ENCODE results near the gene DNAJC27. TPM values are rescaled to one million over a fixed set of nuclear protein-coding genes. Genes with fewer than 3 reads are reported as not detected.

DNAJC27 gene
- total and polyA plus RNA-seq, 8 donors, result under 0.01 to 59.8 (median 2.9) TPM

- H3K27ac ChIP-seq, result no peak overlapping the region
- no peak for DNase-seq
- TF ChIP-seq POLR2A (IDR thresholded peaks at IDR 0.05) (no peak), CTCF (IDR thresholded peaks at IDR 0.05) (no peak), EP300 (IDR thresholded peaks at IDR 0.05) (no peak), POLR2AphosphoS5 (IDR thresholded peaks at IDR 0.05) (no peak)
- H3K4me3 ChIP-seq, result no peak overlapping the region
- 88 to 96% (median 94%) methylated on average over 5 of the region's 5 CpGs for WGBS, 5 donors
- peaks cover 0 to 6% (median 0%) of the 10 kb centered on the region in 4 donors for H3K9me3 ChIP-seq
- H3K36me3 ChIP-seq, result peaks cover 0 to 5% (median 2%) of the 10 kb centered on the region in 4 donors
- no peaks in the 10 kb centered on the region for H3K27me3 ChIP-seq
- intact Hi-C loops (cut with DNase I; ENCODE audit: low total_unique reads), result no loop called here
- H3K4me1 ChIP-seq, result peaks cover 0 to 9% (median 6%) of the 10 kb centered on the region in 4 donors
These were observed 62.1 kb downstream of the DNAJC27 start for GRCh38 chr2:24909555-24910177.

DNA sequence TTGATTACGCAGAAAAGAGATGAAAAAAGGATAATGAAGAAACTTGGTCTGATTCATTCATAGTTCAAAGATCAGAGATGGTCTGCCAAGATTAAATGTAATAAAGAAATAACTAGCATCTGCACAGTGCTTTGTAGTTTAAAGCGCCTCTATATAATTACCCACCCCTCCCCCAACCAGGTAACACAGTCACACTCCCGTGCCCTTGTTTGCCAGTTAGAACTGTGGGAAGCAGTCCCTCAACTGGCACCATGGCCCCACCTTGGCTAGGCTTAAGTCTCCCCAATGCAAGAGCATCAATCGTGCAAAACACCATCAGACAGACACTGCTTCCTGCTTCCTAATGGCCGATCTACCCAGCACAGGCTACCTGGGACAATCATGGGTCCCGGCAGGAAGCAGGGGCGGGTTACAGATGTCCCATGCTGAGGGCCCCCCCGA lies 63.3 kb downstream of the DNAJC27 start:
- intact Hi-C loops (cut with DNase I; ENCODE audit: low total_unique reads), result no loop called here
- peaks cover 0 to 7% (median 3%) of the 10 kb centered on the region in 4 donors for H3K36me3 ChIP-seq
- peaks cover 0 to 6% (median 0%) of the 10 kb centered on the region in 4 donors for H3K9me3 ChIP-seq
- DNase-seq, result no peak
- H3K27me3 ChIP-seq, result no peaks in the 10 kb centered on the region
- H3K4me1 ChIP-seq, result peaks cover 0 to 6% (median 3%) of the 10 kb centered on the region in 4 donors
- H3K27ac ChIP-seq, result no peak overlapping the region
- no peak overlapping the region for H3K4me3 ChIP-seq
- TF ChIP-seq EP300 (IDR thresholded peaks at IDR 0.05) (no peak), POLR2AphosphoS5 (IDR thresholded peaks at IDR 0.05) (no peak), POLR2A (IDR thresholded peaks at IDR 0.05) (no peak), CTCF (IDR thresholded peaks at IDR 0.05) (no peak)
- 69 to 92% (median 90%) methylated on average over 7 to 8 of the region's 8 CpGs for WGBS, 5 donors

DNA sequence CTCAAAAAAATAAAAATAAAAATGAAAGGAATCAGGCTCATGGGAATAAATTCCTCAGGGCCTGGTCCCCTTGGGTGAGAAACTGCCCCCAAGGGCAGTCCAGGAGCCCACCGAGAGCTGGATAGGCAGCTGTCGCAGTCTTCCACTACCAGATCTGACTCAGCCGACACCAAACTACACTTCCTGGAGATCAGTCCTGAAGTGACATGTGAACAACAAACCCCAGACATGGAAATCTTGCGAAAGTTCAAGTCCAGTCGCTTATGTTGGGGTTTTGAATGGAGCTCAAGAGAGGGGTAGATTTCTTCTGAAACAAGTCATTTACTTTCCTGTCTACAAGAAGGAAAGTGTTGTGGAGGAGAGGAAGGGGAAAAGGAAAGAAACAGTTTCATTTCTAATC lies 64.6 kb downstream of the DNAJC27 start:
- intact Hi-C loops (cut with DNase I; ENCODE audit: low total_unique reads), result no loop called here
- 73 to 86% (median 83%) methylated on average over 5 of the region's 5 CpGs for WGBS, 5 donors
- no peak for TF ChIP-seq POLR2A (IDR thresholded peaks at IDR 0.05)
- TF ChIP-seq EP300 (IDR thresholded peaks at IDR 0.05), result no peak
- TF ChIP-seq CTCF (IDR thresholded peaks at IDR 0.05), result no peak
- TF ChIP-seq POLR2AphosphoS5 (IDR thresholded peaks at IDR 0.05), result no peak
- Histone ChIP-seq H3K4me3 (no peak overlapping the region), H3K4me1 (no peaks in the 10 kb centered on the region), H3K27ac (no peak overlapping the region), H3K9me3 (peaks cover 0 to 6% (median 0%) of the 10 kb centered on the region in 4 donors), H3K27me3 (no peaks in the 10 kb centered on the region), H3K36me3 (peaks cover 0 to 8% (median 3%) of the 10 kb centered on the region in 4 donors)
- no peak for DNase-seq

- DNase-seq, result no peak
- H3K9me3 ChIP-seq, result peaks cover 0 to 6% (median 0%) of the 10 kb centered on the region in 4 donors
- WGBS, 5 donors, result 89 to 95% (median 93%) methylated on average over 6 of the region's 6 CpGs
- TF ChIP-seq POLR2A (IDR thresholded peaks at IDR 0.05) (no peak), POLR2AphosphoS5 (IDR thresholded peaks at IDR 0.05) (no peak), CTCF (IDR thresholded peaks at IDR 0.05) (no peak), EP300 (IDR thresholded peaks at IDR 0.05) (no peak)
- intact Hi-C loops (cut with DNase I; ENCODE audit: low total_unique reads), result no loop called here
- no peak overlapping the region for H3K27ac ChIP-seq
- H3K27me3 ChIP-seq, result no peaks in the 10 kb centered on the region
- H3K36me3 ChIP-seq, result peaks cover 0 to 8% (median 3%) of the 10 kb centered on the region in 4 donors
- no peak overlapping the region for H3K4me3 ChIP-seq
- H3K4me1 ChIP-seq, result no peaks in the 10 kb centered on the region
These were observed 65.3 kb downstream of the DNAJC27 start for GRCh38 chr2:24906466-24906865.
